A549 (cell line): Measurements from ENCODE around the gene PHOX2A. TPM values are rescaled to one million over a fixed set of nuclear protein-coding genes. Genes with fewer than 3 reads are reported as not detected.

Experiments
- ATAC-seq, 2 experiments: fragments of 200-7000 bp in 1 of 2; fragments of >200 bp in 1 of 2; cut with Nextera tagmentation in 1 of 2; cut with Tn5 transposase in 1 of 2; 3 replicates each; pipeline versions ENCODE4 v1.8.0 to v1.9.1; 2018 to 2020; ENCODE audit warnings: mild to moderate bottlenecking in 1 of 2, moderate library complexity in 1 of 2
- CTCF ChIA-PET: fragments of 300-600 bp; sonication (Branson Sonifier 250); formaldehyde crosslinking; extraction: SDS; loops from one replicate; lab custom pipeline; 2021; ENCODE audit warnings: antibody characterized with exemption, inconsistent platforms; lab: Yijun Ruan, JAX
- POLR2A ChIA-PET: fragments of 350-600 bp; formaldehyde crosslinking; extraction: SDS; loops from one replicate; lab custom pipeline; 2021; ENCODE audit warnings: antibody characterized with exemption, inconsistent platforms; lab: Yijun Ruan, JAX
- DNase-seq, 2 experiments: peaks; one replicate each; pipeline versions ENCODE4 v3.0.0 to v3.0.0-alpha.2; 2011 to 2016; ENCODE audit warnings: low read depth in 1 of 2, low spot score in 1 of 2
- FAIRE-seq: peaks from 2 replicates; lab custom pipeline; 2011; peaks lifted over from hg19 to GRCh38; lab: Jason Lieb, UNC
- H3K27ac ChIP-seq, 2 experiments: fragments of >200 bp; sonication (Bioruptor Twin); formaldehyde crosslinking; 3 replicates each; pipeline ENCODE4 v1.5.1; 2016 to 2017
- H3K4me1 ChIP-seq: fragments of >200 bp; sonication (Bioruptor Twin); formaldehyde crosslinking; 3 replicates; pipeline ENCODE4 v1.6.1; 2016
- H3K4me2 ChIP-seq: fragments of >200 bp; sonication (Bioruptor Twin); formaldehyde crosslinking; 3 replicates; pipeline ENCODE4 v1.6.1; 2016
- H3K4me3 ChIP-seq: fragments of >200 bp; sonication (Bioruptor Twin); formaldehyde crosslinking; 3 replicates; pipeline ENCODE4 v1.5.1; 2016
- H3K9me3 ChIP-seq: fragments of >200 bp; sonication (Bioruptor Twin); formaldehyde crosslinking; 3 replicates; pipeline ENCODE4 v1.6.1; 2016
- CEBPB ChIP-seq, 2 experiments: fragments of >200 bp in 1 of 2; sonication (Bioruptor Twin) in 1 of 2; formaldehyde crosslinking in 1 of 2; IDR thresholded peaks; 2 replicates each; pipeline ENCODE4 v1.6.1; 2012 to 2016
- CHD2 ChIP-seq: fragments of 150-350 bp; IDR thresholded peaks from 2 replicates; pipeline ENCODE4 v1.6.1; 2014; ENCODE audit warnings: low read length; ENCODE audit not compliant: partially characterized antibody
- CHD4 ChIP-seq: fragments of 200-600 bp; sonication (generic); IDR thresholded peaks from 2 replicates; pipeline ENCODE4 v1.6.1; 2016; ENCODE audit warnings: antibody characterized with exemption, mild to moderate bottlenecking, borderline replicate concordance
- E2F6 ChIP-seq: IDR thresholded peaks from 2 replicates; pipeline ENCODE4 v1.6.1; 2012; ENCODE audit warnings: low read depth, borderline replicate concordance
- EHF ChIP-seq: fragments of 250-450 bp; sonication (Bioruptor Pico); IDR thresholded peaks from 2 replicates; pipeline ENCODE4 v1.5.0; 2020; ENCODE audit warnings: mild to moderate bottlenecking
- FOSB ChIP-seq: fragments of 250-450 bp; sonication (Bioruptor Pico); IDR thresholded peaks from 2 replicates; pipeline ENCODE4 v1.5.0; 2020; ENCODE audit warnings: mild to moderate bottlenecking, moderate library complexity
- FOSL2 ChIP-seq, 2 experiments: fragments of 450-650 bp in 1 of 2; fragments of >200 bp in 1 of 2; sonication (Bioruptor Twin) in 1 of 2; formaldehyde crosslinking; IDR thresholded peaks; 2 replicates each; pipeline versions ENCODE4 v1.5.0 to v1.6.1; 2016 to 2020; ENCODE audit warnings: mild to moderate bottlenecking in 1 of 2, moderate library complexity in 1 of 2
- FOXS1 ChIP-seq: fragments of 250-450 bp; sonication (Bioruptor Pico); IDR thresholded peaks from 2 replicates; pipeline ENCODE4 v1.5.0; 2020; ENCODE audit warnings: mild to moderate bottlenecking, moderate library complexity
- GATA3 ChIP-seq: IDR thresholded peaks from 2 replicates; pipeline ENCODE4 v1.6.1; 2012; ENCODE audit warnings: borderline replicate concordance
- HMGXB4 ChIP-seq: fragments of 250-450 bp; sonication (Bioruptor Pico); IDR thresholded peaks from 2 replicates; pipeline ENCODE4 v1.5.0; 2021; ENCODE audit warnings: mild to moderate bottlenecking, moderate library complexity, borderline replicate concordance
- HOXB13 ChIP-seq: fragments of 250-450 bp; sonication (Bioruptor Pico); IDR thresholded peaks from 2 replicates; pipeline ENCODE4 v1.5.0; 2020; ENCODE audit warnings: low read depth, mild to moderate bottlenecking, moderate library complexity
- JUN ChIP-seq, 2 experiments: fragments of >200 bp; sonication (Bioruptor Twin); formaldehyde crosslinking; IDR thresholded peaks; 2 replicates in 1 of 2; 3 replicates in 1 of 2; pipeline ENCODE4 v1.6.1; 2016 to 2017
- JUNB ChIP-seq: fragments of >200 bp; sonication (Bioruptor Twin); formaldehyde crosslinking; IDR thresholded peaks from 2 replicates; pipeline ENCODE4 v1.6.1; 2016
- KDM1A ChIP-seq: fragments of 200-600 bp; sonication (generic); IDR thresholded peaks from 2 replicates; pipeline ENCODE4 v1.6.1; 2016; ENCODE audit warnings: low read depth, mild to moderate bottlenecking
- KDM5A ChIP-seq: fragments of 200-600 bp; sonication (generic); IDR thresholded peaks from 2 replicates; pipeline ENCODE4 v1.6.1; 2016; ENCODE audit warnings: antibody characterized with exemption, mild to moderate bottlenecking
- MAFK ChIP-seq: fragments of 450-650 bp; IDR thresholded peaks from 2 replicates; pipeline ENCODE4 v1.6.1; 2014; ENCODE audit not compliant: partially characterized antibody
- MAX ChIP-seq: IDR thresholded peaks from 2 replicates; pipeline ENCODE4 v1.6.1; 2012
- MAZ ChIP-seq: fragments of 150-350 bp; IDR thresholded peaks from 2 replicates; pipeline ENCODE4 v1.6.1; 2014; ENCODE audit warnings: antibody characterized with exemption, low read depth, low read length, borderline replicate concordance
- MYC ChIP-seq: IDR thresholded peaks from 2 replicates; pipeline ENCODE4 v1.6.1; 2012; ENCODE audit warnings: mild to moderate bottlenecking, inconsistent platforms, low read length, improper control_type of control experiment, borderline replicate concordance
- PBX3 ChIP-seq: IDR thresholded peaks from 2 replicates; pipeline ENCODE4 v1.6.1; 2012
- PHF8 ChIP-seq: fragments of 200-600 bp; sonication (generic); IDR thresholded peaks from 2 replicates; pipeline ENCODE4 v1.6.1; 2016; ENCODE audit warnings: low read depth, mild to moderate bottlenecking, antibody characterized with exemption, moderate library complexity, borderline replicate concordance
- POLR2A ChIP-seq: IDR thresholded peaks from 2 replicates; pipeline ENCODE4 v1.6.1; 2012; ENCODE audit warnings: mild to moderate bottlenecking, low read length
- RAD21 ChIP-seq, 2 experiments: fragments of >200 bp in 1 of 2; sonication (Bioruptor Twin) in 1 of 2; formaldehyde crosslinking in 1 of 2; IDR thresholded peaks in 1 of 2; conservative IDR thresholded peaks in 1 of 2; 2 replicates in 1 of 2; 3 replicates in 1 of 2; pipeline ENCODE4 v1.6.1; 2012 to 2018; ENCODE audit warnings: inconsistent platforms in 1 of 2
- RARB ChIP-seq: fragments of 250-450 bp; sonication (Bioruptor Pico); IDR thresholded peaks from 2 replicates; pipeline ENCODE4 v1.8.0; 2021; ENCODE audit warnings: mild to moderate bottlenecking, moderate library complexity
- RNF2 ChIP-seq: fragments of 200-600 bp; sonication (generic); IDR thresholded peaks from 2 replicates; pipeline ENCODE4 v1.6.1; 2016; ENCODE audit warnings: low read depth, mild to moderate bottlenecking, antibody characterized with exemption, moderate library complexity, borderline replicate concordance
- SREBF2 ChIP-seq: fragments of 450-650 bp; IDR thresholded peaks from 2 replicates; pipeline ENCODE4 v1.6.1; 2014; ENCODE audit warnings: mild to moderate bottlenecking, moderate library complexity
- TP53 ChIP-seq: fragments of 250-450 bp; sonication (Bioruptor Pico); IDR thresholded peaks from 2 replicates; pipeline ENCODE4 v1.5.0; 2021; ENCODE audit warnings: mild to moderate bottlenecking, moderate library complexity
- ZC3H11A ChIP-seq: fragments of 450-650 bp; IDR thresholded peaks from 2 replicates; pipeline ENCODE4 v1.6.1; 2014; ENCODE audit warnings: antibody characterized with exemption, mild to moderate bottlenecking
- ZSCAN20 ChIP-seq: fragments of 250-450 bp; sonication (Bioruptor Pico); IDR thresholded peaks from 2 replicates; pipeline ENCODE4 v1.8.0; 2022; ENCODE audit warnings: mild to moderate bottlenecking, moderate library complexity
- WGBS: methylation state at CpG from one replicate; pipeline ENCODE4 v1.1.6; 2017; ENCODE audit errors: missing lambda C conversion rate; 5-methylcytosine and 5-hydroxymethylcytosine counted together
- polyA plus RNA-seq, 4 experiments: library from polyadenylated mRNA; depleted of rRNA in 3 of 4; stranded (reverse); fragments of >200 nt; fragmentation: RNase III in 1 of 4; extraction: RNeasy Plus Mini Kit Qiagen cat#74134 plus additional on column Dnase treatment in 1 of 4; gene quantifications; 2 replicates in 3 of 4; 3 replicates in 1 of 4; pipeline ENCODE4 v1.2.3, GENCODE V29; 2011 to 2017

The PHOX2A gene
- polyA plus RNA-seq, 2 of the 4 experiments (the other 2 are of a cell fraction): not detected

GRCh38 chr11:72278905-72279304 is 34.9 kb upstream of the PHOX2A start:
- Histone ChIP-seq H3K4me1 (no peaks in the 10 kb centered on the region), H3K27ac (no peak overlapping the region), H3K4me2 (no peak overlapping the region), H3K9me3 (no peaks in the 10 kb centered on the region), H3K4me3 (no peak overlapping the region)
- DNase-seq: no peak
- no peak for ATAC-seq
- no peak for FAIRE-seq
- ChIA-PET POLR2A (no interaction called here), CTCF (interaction anchor here (0.8 to 1.0 kb wide), 2 partner anchors 13 to 30 kb away, joined by 3 read pairs; no protein-coding TSS in a partner anchor)
- TF ChIP-seq MAZ (no peak), JUNB (no peak), FOXS1 (CRISPR knock-in tag) (no peak), ZSCAN20 (CRISPR knock-in tag) (no peak), MYC (no peak), KDM1A (no peak), CHD4 (no peak), RAD21 (conservative IDR thresholded peaks at IDR 0.05 in 1 of 2, IDR thresholded peaks at IDR 0.05 in 1 of 2) (no peak), HOXB13 (CRISPR knock-in tag) (no peak)

- WGBS: 67% methylated on average over 6 of the region's 6 CpGs
- no peak for ATAC-seq
- no peak for TF ChIP-seq TP53 (CRISPR knock-in tag)
- no peak for TF ChIP-seq FOSB (CRISPR knock-in tag)
- TF ChIP-seq MAFK: no peak
- no peak for TF ChIP-seq KDM5A
- no peak for TF ChIP-seq PBX3
- no peak for TF ChIP-seq POLR2A
- no peak for TF ChIP-seq JUNB
- TF ChIP-seq SREBF2: no peak
- TF ChIP-seq GATA3: no peak
- TF ChIP-seq ZC3H11A: no peak
- no peak for TF ChIP-seq FOXS1 (CRISPR knock-in tag)
- TF ChIP-seq RARB (CRISPR knock-in tag): no peak
- no peak for TF ChIP-seq MAX
- no peak for TF ChIP-seq E2F6
- TF ChIP-seq MAZ: no peak
- no peak for TF ChIP-seq RNF2
- TF ChIP-seq EHF (CRISPR knock-in tag): no peak
- no peak for TF ChIP-seq FOSL2 (IDR thresholded peaks at IDR 0.05)
- TF ChIP-seq FOSL2 (CRISPR knock-in tag; IDR thresholded peaks at IDR 0.05): no peak
- TF ChIP-seq CEBPB (IDR thresholded peaks at IDR 0.05): no peak
- TF ChIP-seq, all 56 proteins: peak for 0
Observed at GRCh38 chr11:72274435-72274834, 30.5 kb upstream of the PHOX2A start.

GRCh38 chr11:72271980-72272379 is 28.0 kb upstream of the PHOX2A start:
- H3K4me3 ChIP-seq: no peak overlapping the region
- DNase-seq (no peak), ATAC-seq (no peak), FAIRE-seq (no peak)
- WGBS: 44% methylated on average over 1 of the region's 1 CpG
- H3K9me3 ChIP-seq: no peaks in the 10 kb centered on the region
- no peak overlapping the region for H3K27ac ChIP-seq
- CTCF ChIA-PET: no interaction called here
- peaks cover 4% of the 10 kb centered on the region; the same call in 1 of the 3 replicates for H3K4me1 ChIP-seq
- TF ChIP-seq CHD2 (no peak), PHF8 (no peak), CEBPB (IDR thresholded peaks at IDR 0.05) (no peak), JUN (IDR thresholded peaks at IDR 0.05) (no peak), POLR2A (no peak), HMGXB4 (CRISPR knock-in tag) (no peak)
- TF ChIP-seq, all 56 proteins: peak for 0
- no peak overlapping the region for H3K4me2 ChIP-seq
- POLR2A ChIA-PET: no interaction called here

More at GRCh38 chr11:72274435-72274834, 30.5 kb upstream of the PHOX2A start:
- no peak overlapping the region for H3K4me2 ChIP-seq
- H3K4me3 ChIP-seq: no peak overlapping the region
- DNase-seq (no peak), FAIRE-seq (no peak)
- no peaks in the 10 kb centered on the region for H3K9me3 ChIP-seq
- POLR2A ChIA-PET: no interaction called here
- CTCF ChIA-PET: interaction anchor here (0.6 to 0.7 kb wide), 2 partner anchors 36 to 99 kb away, joined by 3 read pairs; no protein-coding TSS in a partner anchor
- no peak overlapping the region for H3K27ac ChIP-seq
- no peaks in the 10 kb centered on the region for H3K4me1 ChIP-seq
